RWPE1 (cell line): Measurements from ENCODE around the gene S1PR3.
A peak's percentile ranks its signal among the peaks of the same experiment; 100 is the strongest.

Experiments
- CTCF ChIA-PET: fragments of 350-600 bp; sonication (Branson Sonifier 250); formaldehyde crosslinking; extraction: SDS; loops from one replicate; lab custom pipeline; 2021; lab: Yijun Ruan, JAX
- POLR2A ChIA-PET: fragments of 400-600 bp; formaldehyde crosslinking; extraction: SDS; loops from one replicate; lab custom pipeline; 2020; ENCODE audit warnings: antibody characterized with exemption; ENCODE audit not compliant: low non-redundant PET; lab: Yijun Ruan, JAX
- DNase-seq: peaks from one replicate; pipeline ENCODE4 v3.0.0; 2012; ENCODE audit warnings: low spot score
- H3K27ac ChIP-seq: fragments of 450-650 bp; 2 replicates; pipeline ENCODE4 v1.5.1; 2017
- TF ChIP-seq, protein P1 (sequence below): fragments of 450-650 bp; conservative IDR thresholded peaks from 2 replicates; pipeline ENCODE4 v1.5.1; 2017; ENCODE audit warnings: low read depth, mild to moderate bottlenecking

Gene S1PR3

DNA sequence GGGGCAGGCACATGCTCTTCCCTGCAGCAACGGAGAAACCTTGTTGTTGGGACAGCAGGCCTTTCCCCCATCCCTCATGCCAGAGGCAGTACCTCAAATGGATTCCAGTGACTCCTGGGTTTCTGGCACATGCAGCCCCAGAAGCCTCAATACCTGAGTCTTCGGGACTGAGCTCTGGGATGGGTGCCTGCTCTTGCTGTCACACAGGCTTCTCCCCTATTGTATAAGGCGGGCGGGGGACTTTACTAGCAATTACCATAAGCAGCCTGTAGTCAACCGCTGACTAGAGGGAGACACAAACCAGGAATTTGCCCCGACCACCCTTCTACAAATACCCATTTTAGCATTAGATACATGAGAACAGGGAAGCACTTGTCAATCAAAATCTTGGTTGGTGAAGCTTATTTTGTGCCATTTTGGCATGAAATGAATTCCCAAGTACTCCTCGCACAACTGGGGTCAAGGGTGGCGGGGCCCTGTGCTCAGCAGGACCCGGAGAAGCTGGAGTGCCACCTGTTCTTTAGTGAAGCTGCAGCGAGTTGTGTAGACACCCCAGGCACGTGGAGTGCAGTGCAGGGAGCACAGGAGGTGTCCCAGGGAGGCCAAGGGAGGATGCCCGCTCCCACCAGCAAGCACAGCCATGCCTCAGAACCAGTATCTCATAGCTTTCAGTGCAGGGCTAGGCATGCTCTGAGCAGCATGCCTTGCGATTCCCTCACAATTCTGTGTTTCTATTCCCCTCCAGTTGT lies 21.2 kb downstream of the S1PR3 start:
- POLR2A ChIA-PET = interaction anchor here (0.6 kb wide), 1 partner anchor 447 kb away, joined by 3 read pairs; no protein-coding TSS in a partner anchor
- H3K27ac ChIP-seq = no peak overlapping the region
- TF ChIP-seq, protein P1, sequence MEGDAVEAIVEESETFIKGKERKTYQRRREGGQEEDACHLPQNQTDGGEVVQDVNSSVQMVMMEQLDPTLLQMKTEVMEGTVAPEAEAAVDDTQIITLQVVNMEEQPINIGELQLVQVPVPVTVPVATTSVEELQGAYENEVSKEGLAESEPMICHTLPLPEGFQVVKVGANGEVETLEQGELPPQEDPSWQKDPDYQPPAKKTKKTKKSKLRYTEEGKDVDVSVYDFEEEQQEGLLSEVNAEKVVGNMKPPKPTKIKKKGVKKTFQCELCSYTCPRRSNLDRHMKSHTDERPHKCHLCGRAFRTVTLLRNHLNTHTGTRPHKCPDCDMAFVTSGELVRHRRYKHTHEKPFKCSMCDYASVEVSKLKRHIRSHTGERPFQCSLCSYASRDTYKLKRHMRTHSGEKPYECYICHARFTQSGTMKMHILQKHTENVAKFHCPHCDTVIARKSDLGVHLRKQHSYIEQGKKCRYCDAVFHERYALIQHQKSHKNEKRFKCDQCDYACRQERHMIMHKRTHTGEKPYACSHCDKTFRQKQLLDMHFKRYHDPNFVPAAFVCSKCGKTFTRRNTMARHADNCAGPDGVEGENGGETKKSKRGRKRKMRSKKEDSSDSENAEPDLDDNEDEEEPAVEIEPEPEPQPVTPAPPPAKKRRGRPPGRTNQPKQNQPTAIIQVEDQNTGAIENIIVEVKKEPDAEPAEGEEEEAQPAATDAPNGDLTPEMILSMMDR = no peak
- CTCF ChIA-PET = interaction anchor here (0.5 to 0.9 kb wide), 3 partner anchors 11 to 920 kb away, joined by 3 read pairs; no protein-coding TSS in a partner anchor
- DNase-seq = no peak

DNA sequence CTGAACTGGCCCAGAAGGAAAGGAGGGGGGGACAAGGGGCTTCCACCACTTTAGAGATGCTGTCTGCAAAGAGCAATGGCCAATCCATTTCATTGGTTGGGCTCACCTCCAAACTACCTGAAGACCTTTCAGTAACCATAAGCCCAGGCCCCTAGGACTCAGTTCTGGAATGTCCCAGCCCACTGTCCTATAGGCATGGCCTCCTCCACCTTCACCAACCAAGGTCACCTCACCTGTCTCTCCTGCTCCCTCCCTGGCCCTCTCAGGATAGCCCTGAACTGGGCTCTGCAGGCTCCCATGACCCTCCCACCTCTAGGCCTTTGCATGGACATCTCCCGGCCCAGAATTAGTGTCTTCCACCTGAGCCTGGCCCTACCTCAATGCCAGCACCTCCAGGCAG lies 22.4 kb downstream of the S1PR3 start:
- TF ChIP-seq, protein P1 = no peak
- no peak overlapping the region for H3K27ac ChIP-seq
- CTCF ChIA-PET = interaction anchor here (0.9 kb wide), 1 partner anchor 921 kb away, joined by 3 read pairs; no protein-coding TSS in a partner anchor
- DNase-seq = no peak
- POLR2A ChIA-PET = no interaction called here

DNA sequence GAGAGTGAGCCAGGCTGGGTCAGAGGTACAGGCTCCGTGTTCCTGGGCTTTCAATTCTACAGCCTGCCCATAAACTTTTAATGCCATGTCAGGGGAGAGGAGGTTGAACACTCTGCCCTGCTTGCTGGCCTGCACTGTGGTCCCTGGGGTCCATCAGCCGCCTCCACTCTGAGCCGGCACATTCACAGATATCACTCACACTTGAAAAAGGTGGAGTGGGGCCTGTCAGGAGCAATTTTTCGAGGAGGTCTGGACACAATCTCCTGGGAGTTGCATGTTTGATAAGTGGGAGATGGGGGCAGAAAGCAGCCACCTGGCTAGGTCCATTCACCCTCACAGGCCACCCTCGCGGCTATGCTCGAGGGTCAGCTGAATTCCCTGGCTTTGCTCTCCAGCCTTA lies 22.9 kb downstream of the S1PR3 start:
- no peak overlapping the region for H3K27ac ChIP-seq
- ChIA-PET CTCF (interaction anchor here (1.2 kb wide), 1 partner anchor 263 kb away, joined by 3 read pairs; no protein-coding TSS in a partner anchor), POLR2A (no interaction called here)
- no peak for DNase-seq
- TF ChIP-seq, protein P1 = no peak

DNA sequence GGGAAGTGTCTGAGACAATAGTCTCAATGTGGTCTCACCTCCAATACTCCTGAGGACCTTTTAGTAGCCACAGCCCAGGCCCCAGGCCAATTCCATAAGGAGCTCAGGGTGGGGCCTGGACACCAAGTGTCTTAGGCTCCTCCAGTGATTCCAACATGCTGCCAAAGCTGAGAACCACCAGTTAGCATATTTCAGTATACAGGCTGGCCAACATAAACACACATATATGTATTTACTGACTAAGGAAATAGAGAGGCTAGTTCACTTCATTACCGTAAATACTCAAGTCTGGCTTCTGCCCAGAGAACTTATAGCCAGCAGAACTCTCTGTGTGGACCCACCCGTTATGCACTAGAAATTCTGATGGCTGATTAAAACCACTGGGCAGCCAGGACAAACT lies 24.1 kb downstream of the S1PR3 start:
- CTCF ChIA-PET = interaction anchor here (1.2 kb wide), 1 partner anchor 262 kb away, joined by 3 read pairs; no protein-coding TSS in a partner anchor
- no peak overlapping the region for H3K27ac ChIP-seq
- TF ChIP-seq, protein P1 = no peak
- POLR2A ChIA-PET = no interaction called here
- DNase-seq = no peak

DNA sequence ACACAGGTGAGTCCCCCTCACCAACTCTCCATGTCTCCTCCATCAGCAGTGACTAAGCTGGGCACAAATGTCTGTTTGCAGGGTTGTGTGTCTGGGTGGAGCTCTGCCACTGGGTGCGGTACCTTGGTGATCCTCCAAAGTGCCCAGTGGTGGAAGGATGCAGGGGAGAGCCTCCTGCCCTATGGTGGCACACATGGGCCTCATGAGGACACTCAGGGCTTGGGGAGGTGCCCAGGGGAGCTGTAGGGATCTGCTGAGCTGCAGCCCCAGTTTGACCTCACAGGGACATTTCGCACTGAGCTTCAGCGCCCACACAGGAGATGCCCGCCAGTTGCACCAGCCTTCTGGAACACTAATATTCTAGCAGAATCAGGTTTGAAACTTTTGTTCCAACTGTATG lies 29.5 kb downstream of the S1PR3 start:
- DNase-seq = no peak
- ChIA-PET POLR2A (no interaction called here), CTCF (interaction anchor here (0.6 to 1.3 kb wide), 3 partner anchors 12 to 214 kb away, joined by 3 to 7 read pairs (median 3); no protein-coding TSS in a partner anchor)
- TF ChIP-seq, protein P1 = no peak
- H3K27ac ChIP-seq = no peak overlapping the region

DNA sequence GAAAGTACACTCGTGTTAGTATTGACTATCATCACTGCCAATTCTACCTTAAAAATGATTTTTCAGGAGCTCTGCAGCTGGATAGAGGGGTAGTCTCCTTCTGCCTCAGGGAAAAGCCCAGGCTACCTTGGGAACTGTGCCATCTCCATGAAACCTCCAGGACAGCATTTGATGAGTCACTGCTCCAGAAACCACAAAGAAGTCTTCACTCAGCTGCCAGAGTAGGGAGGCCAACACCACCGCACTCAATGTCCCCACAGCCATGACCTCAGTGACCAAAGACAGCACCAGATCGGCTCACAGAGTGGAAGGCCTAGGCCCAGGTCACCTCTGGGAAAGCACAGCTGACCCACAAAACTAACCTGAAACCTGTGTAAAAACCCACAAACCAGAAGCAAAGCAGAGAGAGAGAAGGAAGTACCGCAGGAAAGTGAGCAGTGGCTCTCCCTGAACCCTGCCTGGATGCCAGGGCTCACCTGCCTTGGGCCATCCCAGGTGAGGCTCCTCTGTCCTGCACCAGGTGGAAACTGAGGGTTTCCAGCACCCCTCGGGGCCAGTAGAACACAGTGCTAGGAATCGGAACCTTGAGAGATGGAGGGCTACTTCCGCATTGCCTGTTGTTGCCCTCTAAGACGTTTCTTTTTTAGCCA lies 30.0 kb downstream of the S1PR3 start:
- ChIA-PET POLR2A (no interaction called here), CTCF (interaction anchor here (0.7 to 1.3 kb wide), 3 partner anchors 20 to 214 kb away, joined by 3 to 7 read pairs (median 3); no protein-coding TSS in a partner anchor)
- H3K27ac ChIP-seq = no peak overlapping the region
- TF ChIP-seq, protein P1 = no peak
- DNase-seq = peak; percentile 63
